H9 (cell line): ENCODE results near the gene VWF. TPM values are rescaled to one million over a fixed set of nuclear protein-coding genes. Genes with fewer than 3 reads are reported as not detected.

Experiments used
- DNase-seq: peaks from one replicate; pipeline ENCODE4 v3.0.0-alpha.2; 2017
- H2AFZ ChIP-seq: one replicate; pipeline ENCODE4 v1.6.1; 2013; ENCODE audit warnings: mild to moderate bottlenecking, low read length, control low read depth, moderate library complexity
- H2AK5ac ChIP-seq: 2 replicates; pipeline ENCODE4 v1.6.1; 2013; ENCODE audit warnings: low read length, control low read depth, mixed read lengths; ENCODE audit not compliant: insufficient read length
- H2BK120ac ChIP-seq: one replicate; pipeline ENCODE4 v1.6.1; 2013; ENCODE audit warnings: low read depth, mild to moderate bottlenecking, low read length, control low read depth, inconsistent platforms; ENCODE audit not compliant: poor library complexity, severe bottlenecking
- H2BK12ac ChIP-seq: 2 replicates; pipeline ENCODE4 v1.6.1; 2013; ENCODE audit warnings: low read length, control low read depth, mixed read lengths, low read depth; ENCODE audit not compliant: insufficient read length
- H2BK15ac ChIP-seq: 2 replicates; pipeline ENCODE4 v1.6.1; 2013; ENCODE audit warnings: low read depth, low read length, control low read depth
- H2BK20ac ChIP-seq: one replicate; pipeline ENCODE4 v1.6.1; 2013; ENCODE audit warnings: low read depth, mild to moderate bottlenecking, low read length, control low read depth, inconsistent platforms; ENCODE audit not compliant: poor library complexity, severe bottlenecking
- H2BK5ac ChIP-seq: 2 replicates; pipeline ENCODE4 v1.6.1; 2013; ENCODE audit warnings: low read length, control low read depth, mixed read lengths; ENCODE audit not compliant: insufficient read length
- H3K14ac ChIP-seq: 2 replicates; pipeline ENCODE4 v1.6.1; 2013; ENCODE audit warnings: low read length, control low read depth; ENCODE audit not compliant: insufficient read depth
- H3K18ac ChIP-seq: 2 replicates; pipeline ENCODE4 v1.6.1; 2013; ENCODE audit warnings: low read depth, mild to moderate bottlenecking, mixed read lengths, low read length, control low read depth; ENCODE audit not compliant: insufficient read length
- H3K23ac ChIP-seq: 2 replicates; pipeline ENCODE4 v1.6.1; 2013; ENCODE audit warnings: low read length, control low read depth, mixed read lengths, low read depth; ENCODE audit not compliant: insufficient read length
- H3K23me2 ChIP-seq: 2 replicates; pipeline ENCODE4 v1.6.1; 2013; ENCODE audit warnings: low read depth, mild to moderate bottlenecking, mixed read lengths, low read length, control low read depth; ENCODE audit not compliant: insufficient read length, poor library complexity, severe bottlenecking
- H3K27ac ChIP-seq: 2 replicates; pipeline ENCODE4 v1.5.1; 2013; ENCODE audit warnings: low read length, control low read depth, mixed read lengths, low read depth; ENCODE audit not compliant: insufficient read length
- H3K27me3 ChIP-seq: 2 replicates; pipeline ENCODE4 v1.6.1; 2013; ENCODE audit warnings: low read length, control low read depth, inconsistent platforms; ENCODE audit not compliant: insufficient read depth
- H3K4ac ChIP-seq: 2 replicates; pipeline ENCODE4 v1.6.1; 2013; ENCODE audit warnings: low read depth, mild to moderate bottlenecking, control low read depth, inconsistent platforms, low read length, moderate library complexity
- H3K4me1 ChIP-seq: 2 replicates; pipeline ENCODE4 v1.6.1; 2013; ENCODE audit warnings: low read length, control low read depth, inconsistent platforms; ENCODE audit not compliant: insufficient read depth
- H3K4me2 ChIP-seq: 2 replicates; pipeline ENCODE4 v1.6.1; 2013; ENCODE audit warnings: low read length, control low read depth, mixed read lengths; ENCODE audit not compliant: insufficient read length, insufficient read depth
- H3K56ac ChIP-seq: 2 replicates; pipeline ENCODE4 v1.6.1; 2013; ENCODE audit warnings: low read depth, mild to moderate bottlenecking, mixed read lengths, low read length, control low read depth; ENCODE audit not compliant: insufficient read length
- H3K79me1 ChIP-seq: 2 replicates; pipeline ENCODE4 v1.6.1; 2013; ENCODE audit warnings: low read depth, mild to moderate bottlenecking, moderate library complexity, low read length, control low read depth, inconsistent platforms; ENCODE audit not compliant: insufficient read depth, poor library complexity, severe bottlenecking
- H3K79me2 ChIP-seq: 2 replicates; pipeline ENCODE4 v1.6.1; 2013; ENCODE audit warnings: low read length, control low read depth, inconsistent platforms; ENCODE audit not compliant: insufficient read depth
- H3K9ac ChIP-seq: 2 replicates; pipeline ENCODE4 v1.6.1; 2013; ENCODE audit warnings: low read length, control low read depth, mixed read lengths; ENCODE audit not compliant: insufficient read length; ENCODE audit errors: extremely low read depth
- H3K9me3 ChIP-seq: one replicate; pipeline ENCODE4 v1.6.1; 2013; ENCODE audit warnings: low read depth, low read length, inconsistent platforms; ENCODE audit not compliant: control insufficient read depth
- H3T11ph ChIP-seq: one replicate; pipeline ENCODE4 v1.6.1; 2013; ENCODE audit warnings: mild to moderate bottlenecking, low read length, control low read depth, inconsistent platforms
- H4K20me1 ChIP-seq: one replicate; pipeline ENCODE4 v1.6.1; 2013; ENCODE audit not compliant: control insufficient read depth, insufficient read length, insufficient read depth
- H4K5ac ChIP-seq: 2 replicates; pipeline ENCODE4 v1.6.1; 2013; ENCODE audit warnings: low read depth, mild to moderate bottlenecking, mixed read lengths, low read length, control low read depth; ENCODE audit not compliant: insufficient read length
- H4K8ac ChIP-seq: replicated peaks from 2 replicates; pipeline ENCODE4 v1.6.1; 2013; ENCODE audit warnings: low read length, control low read depth, mixed read lengths, low read depth; ENCODE audit not compliant: insufficient read length
- H4K91ac ChIP-seq: 2 replicates; pipeline ENCODE4 v1.6.1; 2013; ENCODE audit warnings: low read depth, mild to moderate bottlenecking, moderate library complexity, mixed read lengths, low read length, control low read depth; ENCODE audit not compliant: insufficient read length
- H3K27ac Mint-ChIP-seq, 3 experiments: 2 replicates in 2 of 3; 3 replicates in 1 of 3; pipeline ENCODE4 v1.8.0; 2020 to 2021; ENCODE audit warnings: mixed read lengths in 3 of 3, mild to moderate bottlenecking in 1 of 3, moderate library complexity in 1 of 3
- H3K27me3 Mint-ChIP-seq: 2 replicates; pipeline ENCODE4 v1.8.0; 2021; ENCODE audit warnings: low read depth, mild to moderate bottlenecking, moderate library complexity, mixed read lengths
- H3K36me3 Mint-ChIP-seq, 3 experiments: 2 replicates in 2 of 3; 3 replicates in 1 of 3; pipeline ENCODE4 v1.8.0; 2020 to 2021; ENCODE audit warnings: low read depth in 3 of 3, mixed read lengths in 3 of 3; ENCODE audit not compliant: insufficient read depth in 1 of 3
- H3K4me1 Mint-ChIP-seq, 2 experiments: 2 replicates each; pipeline ENCODE4 v1.8.0; 2020; ENCODE audit warnings: mixed read lengths in 2 of 2
- H3K4me3 Mint-ChIP-seq, 2 experiments: 2 replicates in 1 of 2; 3 replicates in 1 of 2; pipeline ENCODE4 v1.8.0; 2020 to 2021; ENCODE audit warnings: mild to moderate bottlenecking in 2 of 2, mixed read lengths in 2 of 2, moderate library complexity in 1 of 2
- H3K9me3 Mint-ChIP-seq, 2 experiments: 2 replicates in 1 of 2; 3 replicates in 1 of 2; pipeline ENCODE4 v1.8.0; 2020; ENCODE audit warnings: mild to moderate bottlenecking in 2 of 2, mixed read lengths in 2 of 2, moderate library complexity in 1 of 2
- WGBS: extraction: QIAGEN DNeasy Blood & Tissue Kit; methylation state at CpG from one replicate; pipeline ENCODE4 v1.1.7; 2013; ENCODE audit warnings: missing lambda C conversion rate, low lambda C conversion rate, mixed read lengths; ENCODE audit not compliant: insufficient read length; ENCODE audit errors: extremely low coverage; 5-methylcytosine and 5-hydroxymethylcytosine counted together
- total RNA-seq: library from RNA; stranded (reverse); gene quantifications from 2 replicates; pipeline ENCODE4 v1.2.1, GENCODE V29; 2021
- TF ChIP-seq, protein P1 (sequence below): fragments of 200-600 bp; sonication (generic); conservative IDR thresholded peaks from 3 replicates; pipeline ENCODE4 v1.8.0; 2021; ENCODE audit warnings: antibody characterized with exemption, mild to moderate bottlenecking

The VWF gene
- total RNA-seq, 1 experiment from 2014 or later = 0.17 TPM

- peaks cover 23 to 31% of the 10 kb centered on the region in 2 experiments for H3K4me1 Mint-ChIP-seq
- no peaks in the 10 kb centered on the region for H3K36me3 Mint-ChIP-seq
- no peaks in the 10 kb centered on the region; the same call in 1 of the 2 replicates for H3K4me1 ChIP-seq
These were observed 182.6 kb downstream of the VWF start for GRCh38 chr12:5941907-5942306.

More at GRCh38 chr12:5941907-5942306, 182.6 kb downstream of the VWF start:
- DNase-seq = no peak
- H2BK120ac ChIP-seq = no peak overlapping the region
- H3K23me2 ChIP-seq = peaks cover 6% of the 10 kb centered on the region
- no peak overlapping the region for H2AK5ac ChIP-seq
- no peak overlapping the region for H3T11ph ChIP-seq
- H3K56ac ChIP-seq = no peak overlapping the region
- no peaks in the 10 kb centered on the region for H3K79me2 ChIP-seq
- no peak overlapping the region for H3K23ac ChIP-seq
- peaks cover 10% of the 10 kb centered on the region; the same call in 1 of the 2 replicates for H3K27me3 ChIP-seq
- no peak overlapping the region for H3K9ac ChIP-seq
- H4K91ac ChIP-seq = no peak overlapping the region
- no CpG with 5 or more reads among the region's 3 CpGs for WGBS
- Mint-ChIP-seq H3K9me3 (no peaks in the 10 kb centered on the region), H3K4me3 (no peak overlapping the region), H3K27me3 (peaks cover 27% of the 10 kb centered on the region), H3K27ac (no peak overlapping the region)
- H3K79me1 ChIP-seq = no peaks in the 10 kb centered on the region
- H2BK12ac ChIP-seq = no peak overlapping the region
- H2BK15ac ChIP-seq = no peak overlapping the region
- no peak overlapping the region for H3K4ac ChIP-seq
- TF ChIP-seq, protein P1, sequence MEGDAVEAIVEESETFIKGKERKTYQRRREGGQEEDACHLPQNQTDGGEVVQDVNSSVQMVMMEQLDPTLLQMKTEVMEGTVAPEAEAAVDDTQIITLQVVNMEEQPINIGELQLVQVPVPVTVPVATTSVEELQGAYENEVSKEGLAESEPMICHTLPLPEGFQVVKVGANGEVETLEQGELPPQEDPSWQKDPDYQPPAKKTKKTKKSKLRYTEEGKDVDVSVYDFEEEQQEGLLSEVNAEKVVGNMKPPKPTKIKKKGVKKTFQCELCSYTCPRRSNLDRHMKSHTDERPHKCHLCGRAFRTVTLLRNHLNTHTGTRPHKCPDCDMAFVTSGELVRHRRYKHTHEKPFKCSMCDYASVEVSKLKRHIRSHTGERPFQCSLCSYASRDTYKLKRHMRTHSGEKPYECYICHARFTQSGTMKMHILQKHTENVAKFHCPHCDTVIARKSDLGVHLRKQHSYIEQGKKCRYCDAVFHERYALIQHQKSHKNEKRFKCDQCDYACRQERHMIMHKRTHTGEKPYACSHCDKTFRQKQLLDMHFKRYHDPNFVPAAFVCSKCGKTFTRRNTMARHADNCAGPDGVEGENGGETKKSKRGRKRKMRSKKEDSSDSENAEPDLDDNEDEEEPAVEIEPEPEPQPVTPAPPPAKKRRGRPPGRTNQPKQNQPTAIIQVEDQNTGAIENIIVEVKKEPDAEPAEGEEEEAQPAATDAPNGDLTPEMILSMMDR = no peak
- H3K4me2 ChIP-seq = no peak overlapping the region
- no peak overlapping the region for H2BK5ac ChIP-seq
- no peak overlapping the region for H3K14ac ChIP-seq
- H2BK20ac ChIP-seq = no peak overlapping the region
- no peaks in the 10 kb centered on the region for H4K20me1 ChIP-seq
- H3K18ac ChIP-seq = no peak overlapping the region
- no peak overlapping the region for H4K8ac ChIP-seq
- no peak overlapping the region for H3K27ac ChIP-seq
- no peak overlapping the region for H2AFZ ChIP-seq
- no peak overlapping the region for H4K5ac ChIP-seq
- H3K9me3 ChIP-seq = no peaks in the 10 kb centered on the region
